ENCODE data around the gene ADRA2C. TPM values are rescaled to one million over a fixed set of nuclear protein-coding genes. Genes with fewer than 3 reads are reported as not detected.

Gene ADRA2C
- total RNA-seq, 1 experiment from 2014 or later: 28.1 TPM

DNA sequence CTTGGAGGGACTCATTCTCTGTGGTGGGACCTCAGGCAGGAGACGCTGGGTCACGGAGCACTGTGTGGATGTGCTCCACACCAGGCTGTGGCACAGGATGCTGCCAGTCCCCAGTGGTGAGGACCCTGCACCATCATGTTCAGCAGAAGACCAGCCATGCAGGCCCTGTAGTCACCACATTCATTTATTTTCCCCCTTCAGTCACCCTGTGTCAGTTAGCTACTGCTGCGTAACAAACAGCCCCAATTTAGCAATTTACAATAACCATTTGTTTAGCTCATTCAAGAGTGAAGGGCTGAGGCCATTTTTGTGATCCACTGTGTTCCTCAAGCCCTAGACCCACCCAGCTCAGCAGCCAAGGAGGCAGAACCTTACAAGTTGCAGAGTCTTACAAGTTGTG lies 23.6 kb upstream of the ADRA2C start:
- no peaks in the 10 kb centered on the region for H4K20me1 ChIP-seq (ENCODE audit: insufficient read depth)
- no peak overlapping the region for H3K4me3 ChIP-seq (replicated peaks in 1 of 2; ENCODE audit: low read depth in 1 of 2, low read length in 2 of 2)
- no peak overlapping the region for H3K27ac ChIP-seq (ENCODE audit: low read depth, low read length)
- no peaks in the 10 kb centered on the region for H3K27me3 ChIP-seq (ENCODE audit: insufficient read depth, low read length)
- DNase-seq (ENCODE audit: low read depth, low spot score): no peak
- no peaks in the 10 kb centered on the region for H3K36me3 ChIP-seq (ENCODE audit: control insufficient read depth in 1 of 2, insufficient read depth in 2 of 2, low read length in 2 of 2)
- H3K4me1 ChIP-seq (ENCODE audit: control insufficient read depth in 1 of 2, insufficient read depth in 2 of 2, low read length in 2 of 2): peaks cover 5 to 23% of the 10 kb centered on the region in 2 experiments; a peak in 3 of 4 replicates
- no peak overlapping the region for H3K9ac ChIP-seq (ENCODE audit: low read length)
- peaks cover 0 to 9% of the 10 kb centered on the region in 2 experiments; a peak in 1 of 4 replicates for H3K9me3 ChIP-seq (ENCODE audit: control insufficient read depth in 1 of 2, insufficient read depth in 1 of 2, low read depth in 1 of 2, low read length in 2 of 2)
- intact Hi-C loops (cut with micrococcal nuclease): no loop called here
- ChIA-PET RAD21 (ENCODE audit: low non-redundant PET in 1 of 2, low total read pairs in 2 of 2, uncharacterized antibody in 2 of 2, unreplicated experiment in 2 of 2) (no interaction called here), CTCF (no interaction called here), POLR2A (no interaction called here)
- no TSS peak for BruUV-seq (replicated peaks)
- H2AFZ ChIP-seq (ENCODE audit: low read depth, low read length, poor library complexity, severe bottlenecking): no peak overlapping the region
- H3K4me2 ChIP-seq (ENCODE audit: low read length): no peak overlapping the region
- H3K79me2 ChIP-seq (ENCODE audit: insufficient read depth, low read length): no peaks in the 10 kb centered on the region
- no peak for ATAC-seq
- TF ChIP-seq, protein P1, sequence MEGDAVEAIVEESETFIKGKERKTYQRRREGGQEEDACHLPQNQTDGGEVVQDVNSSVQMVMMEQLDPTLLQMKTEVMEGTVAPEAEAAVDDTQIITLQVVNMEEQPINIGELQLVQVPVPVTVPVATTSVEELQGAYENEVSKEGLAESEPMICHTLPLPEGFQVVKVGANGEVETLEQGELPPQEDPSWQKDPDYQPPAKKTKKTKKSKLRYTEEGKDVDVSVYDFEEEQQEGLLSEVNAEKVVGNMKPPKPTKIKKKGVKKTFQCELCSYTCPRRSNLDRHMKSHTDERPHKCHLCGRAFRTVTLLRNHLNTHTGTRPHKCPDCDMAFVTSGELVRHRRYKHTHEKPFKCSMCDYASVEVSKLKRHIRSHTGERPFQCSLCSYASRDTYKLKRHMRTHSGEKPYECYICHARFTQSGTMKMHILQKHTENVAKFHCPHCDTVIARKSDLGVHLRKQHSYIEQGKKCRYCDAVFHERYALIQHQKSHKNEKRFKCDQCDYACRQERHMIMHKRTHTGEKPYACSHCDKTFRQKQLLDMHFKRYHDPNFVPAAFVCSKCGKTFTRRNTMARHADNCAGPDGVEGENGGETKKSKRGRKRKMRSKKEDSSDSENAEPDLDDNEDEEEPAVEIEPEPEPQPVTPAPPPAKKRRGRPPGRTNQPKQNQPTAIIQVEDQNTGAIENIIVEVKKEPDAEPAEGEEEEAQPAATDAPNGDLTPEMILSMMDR (IDR thresholded peaks at IDR 0.05 in 2 of 3, conservative IDR thresholded peaks at IDR 0.05 in 1 of 3; ENCODE audit: borderline replicate concordance in 1 of 3, insufficient read depth in 1 of 3, low read depth in 2 of 3, low read length in 2 of 3): no peak
- H3K9me2 ChIP-seq (ENCODE audit: insufficient read depth): no peaks in the 10 kb centered on the region

DNA sequence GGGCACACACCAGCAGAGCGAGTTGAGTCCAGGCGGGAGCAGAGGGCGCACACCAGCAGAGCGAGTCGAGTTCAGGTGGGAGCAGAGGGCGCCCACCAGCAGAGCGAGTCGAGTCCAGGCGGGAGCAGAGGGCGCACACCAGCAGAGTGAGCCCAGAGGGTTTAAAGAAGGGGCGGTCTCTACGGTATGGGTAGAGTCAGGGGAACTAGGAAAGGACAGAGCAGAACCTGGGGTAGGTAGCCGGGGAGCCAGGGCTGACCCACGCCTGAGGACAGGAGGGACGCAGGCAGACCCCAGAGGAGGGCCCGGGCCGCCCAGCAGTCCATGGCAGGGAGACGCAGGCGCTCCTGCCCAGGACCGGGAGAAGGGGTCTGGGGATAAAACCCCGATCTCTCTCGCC lies 22.0 kb upstream of the ADRA2C start:
- ATAC-seq (no peak), DNase-seq (ENCODE audit: low read depth, low spot score) (no peak)
- H4K20me1 ChIP-seq (ENCODE audit: insufficient read depth): no peaks in the 10 kb centered on the region
- no peaks in the 10 kb centered on the region for H3K9me2 ChIP-seq (ENCODE audit: insufficient read depth)
- ChIA-PET RAD21 (ENCODE audit: low non-redundant PET in 1 of 2, low total read pairs in 2 of 2, uncharacterized antibody in 2 of 2, unreplicated experiment in 2 of 2) (interaction anchor here in 1 of 2 experiments (1.0 kb wide), 1 partner anchor 21 kb away, joined by 6 read pairs; no protein-coding TSS in a partner anchor), CTCF (interaction anchor here (0.9 kb wide), 1 partner anchor 21 kb away, joined by 3 read pairs; no protein-coding TSS in a partner anchor), POLR2A (no interaction called here)
- H3K27ac ChIP-seq (ENCODE audit: low read depth, low read length): no peak overlapping the region; the same call in 1 of the 2 replicates
- no peak overlapping the region for H3K4me2 ChIP-seq (ENCODE audit: low read length)
- H2AFZ ChIP-seq (ENCODE audit: low read depth, low read length, poor library complexity, severe bottlenecking): no peak overlapping the region
- H3K4me1 ChIP-seq (ENCODE audit: control insufficient read depth in 1 of 2, insufficient read depth in 2 of 2, low read length in 2 of 2): peaks cover 5 to 23% of the 10 kb centered on the region in 2 experiments; a peak in 3 of 4 replicates
- H3K9me3 ChIP-seq (ENCODE audit: control insufficient read depth in 1 of 2, insufficient read depth in 1 of 2, low read depth in 1 of 2, low read length in 2 of 2): peaks cover 0 to 9% of the 10 kb centered on the region in 2 experiments; a peak in 1 of 4 replicates
- no peak overlapping the region for H3K4me3 ChIP-seq (replicated peaks in 1 of 2; ENCODE audit: low read depth in 1 of 2, low read length in 2 of 2)
- intact Hi-C loops (cut with micrococcal nuclease): no loop called here
- no peaks in the 10 kb centered on the region for H3K27me3 ChIP-seq (ENCODE audit: insufficient read depth, low read length)
- no TSS peak for BruUV-seq (replicated peaks)
- TF ChIP-seq POLR2A (IDR thresholded peaks at IDR 0.05; ENCODE audit: borderline replicate concordance, extremely low read depth, insufficient read depth, insufficient read length) (no peak), JUND (IDR thresholded peaks at IDR 0.05) (no peak), ZFX (IDR thresholded peaks at IDR 0.05) (no peak), SIN3A (IDR thresholded peaks at IDR 0.05; ENCODE audit: low read depth) (no peak), EGR1 (IDR thresholded peaks at IDR 0.05; ENCODE audit: low read depth) (no peak)
- TF ChIP-seq, protein P2, sequence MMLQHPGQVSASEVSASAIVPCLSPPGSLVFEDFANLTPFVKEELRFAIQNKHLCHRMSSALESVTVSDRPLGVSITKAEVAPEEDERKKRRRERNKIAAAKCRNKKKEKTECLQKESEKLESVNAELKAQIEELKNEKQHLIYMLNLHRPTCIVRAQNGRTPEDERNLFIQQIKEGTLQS (IDR thresholded peaks at IDR 0.05): no peak
- TF ChIP-seq, protein P3, sequence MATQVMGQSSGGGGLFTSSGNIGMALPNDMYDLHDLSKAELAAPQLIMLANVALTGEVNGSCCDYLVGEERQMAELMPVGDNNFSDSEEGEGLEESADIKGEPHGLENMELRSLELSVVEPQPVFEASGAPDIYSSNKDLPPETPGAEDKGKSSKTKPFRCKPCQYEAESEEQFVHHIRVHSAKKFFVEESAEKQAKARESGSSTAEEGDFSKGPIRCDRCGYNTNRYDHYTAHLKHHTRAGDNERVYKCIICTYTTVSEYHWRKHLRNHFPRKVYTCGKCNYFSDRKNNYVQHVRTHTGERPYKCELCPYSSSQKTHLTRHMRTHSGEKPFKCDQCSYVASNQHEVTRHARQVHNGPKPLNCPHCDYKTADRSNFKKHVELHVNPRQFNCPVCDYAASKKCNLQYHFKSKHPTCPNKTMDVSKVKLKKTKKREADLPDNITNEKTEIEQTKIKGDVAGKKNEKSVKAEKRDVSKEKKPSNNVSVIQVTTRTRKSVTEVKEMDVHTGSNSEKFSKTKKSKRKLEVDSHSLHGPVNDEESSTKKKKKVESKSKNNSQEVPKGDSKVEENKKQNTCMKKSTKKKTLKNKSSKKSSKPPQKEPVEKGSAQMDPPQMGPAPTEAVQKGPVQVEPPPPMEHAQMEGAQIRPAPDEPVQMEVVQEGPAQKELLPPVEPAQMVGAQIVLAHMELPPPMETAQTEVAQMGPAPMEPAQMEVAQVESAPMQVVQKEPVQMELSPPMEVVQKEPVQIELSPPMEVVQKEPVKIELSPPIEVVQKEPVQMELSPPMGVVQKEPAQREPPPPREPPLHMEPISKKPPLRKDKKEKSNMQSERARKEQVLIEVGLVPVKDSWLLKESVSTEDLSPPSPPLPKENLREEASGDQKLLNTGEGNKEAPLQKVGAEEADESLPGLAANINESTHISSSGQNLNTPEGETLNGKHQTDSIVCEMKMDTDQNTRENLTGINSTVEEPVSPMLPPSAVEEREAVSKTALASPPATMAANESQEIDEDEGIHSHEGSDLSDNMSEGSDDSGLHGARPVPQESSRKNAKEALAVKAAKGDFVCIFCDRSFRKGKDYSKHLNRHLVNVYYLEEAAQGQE (IDR thresholded peaks at IDR 0.05; ENCODE audit: low read depth): no peak
- no peak overlapping the region for H3K9ac ChIP-seq (ENCODE audit: low read length)
- H3K79me2 ChIP-seq (ENCODE audit: insufficient read depth, low read length): no peaks in the 10 kb centered on the region
- H3K36me3 ChIP-seq (ENCODE audit: control insufficient read depth in 1 of 2, insufficient read depth in 2 of 2, low read length in 2 of 2): no peaks in the 10 kb centered on the region

All from HCT116 (cell line).